CD4-positive, alpha-beta T cell treated with Interleukin-17A for 1 hour (primary cell): Measurements from ENCODE around the gene DNAJC15.
"Not testable (repeated sequence)": the region's sequence is repeated elsewhere in the genome, so short reads cannot be mapped to it uniquely, and the experiment has no call there.

Source experiments
- DNase-seq: peaks from one replicate; pipeline ENCODE4 v3.0.0-alpha.2; 2020

DNAJC15 gene

GRCh38 chr13:43005460-43006236, 17.7 kb upstream of the DNAJC15 start:
- no peak for DNase-seq

GRCh38 chr13:43006893-43007631, 16.3 kb upstream of the DNAJC15 start:
- no peak for DNase-seq

- no peak for DNase-seq
Observed at GRCh38 chr13:43008596-43008995, 14.8 kb upstream of the DNAJC15 start.

- no peak for DNase-seq
Observed at GRCh38 chr13:43009506-43009905, 13.9 kb upstream of the DNAJC15 start.

GRCh38 chr13:43014162-43014561, 9.2 kb upstream of the DNAJC15 start:
- no peak for DNase-seq

- DNase-seq, result no peak
Observed at GRCh38 chr13:43016226-43016625, 7.2 kb upstream of the DNAJC15 start.

- DNase-seq, result no peak
Observed at GRCh38 chr13:43019811-43020210, 3.6 kb upstream of the DNAJC15 start.

- no peak for DNase-seq
Observed at GRCh38 chr13:43020794-43021193, 2.6 kb upstream of the DNAJC15 start.

- no peak for DNase-seq
Observed at GRCh38 chr13:43021926-43022670, 1.3 kb upstream of the DNAJC15 start.

GRCh38 chr13:43022934-43023288, 475 bp upstream of the DNAJC15 start:
- DNase-seq, result no peak

GRCh38 chr13:43026262-43026661, 2.9 kb downstream of the DNAJC15 start:
- no peak for DNase-seq

GRCh38 chr13:43030548-43030947, 7.2 kb downstream of the DNAJC15 start:
- DNase-seq, result no peak

GRCh38 chr13:43031881-43032280, 8.5 kb downstream of the DNAJC15 start:
- no peak for DNase-seq

- no peak for DNase-seq
Observed at GRCh38 chr13:43033038-43033437, 9.7 kb downstream of the DNAJC15 start.

GRCh38 chr13:43036351-43037250, 13.2 kb downstream of the DNAJC15 start:
- no peak for DNase-seq

GRCh38 chr13:43039966-43040365, 16.6 kb downstream of the DNAJC15 start:
- DNase-seq, result no peak

- DNase-seq, result not testable (repeated sequence)
Observed at GRCh38 chr13:43040581-43041368, 17.4 kb downstream of the DNAJC15 start.

GRCh38 chr13:43041369-43041921, 18.1 kb downstream of the DNAJC15 start:
- DNase-seq, result no peak

GRCh38 chr13:43042410-43042921, 19.1 kb downstream of the DNAJC15 start:
- no peak for DNase-seq

GRCh38 chr13:43044720-43045301, 21.4 kb downstream of the DNAJC15 start:
- DNase-seq, result no peak

- peak; percentile 36 for DNase-seq
Observed at GRCh38 chr13:43045302-43045773, 22.0 kb downstream of the DNAJC15 start.
